ENCODE results near the gene SH2D1B.

DNA sequence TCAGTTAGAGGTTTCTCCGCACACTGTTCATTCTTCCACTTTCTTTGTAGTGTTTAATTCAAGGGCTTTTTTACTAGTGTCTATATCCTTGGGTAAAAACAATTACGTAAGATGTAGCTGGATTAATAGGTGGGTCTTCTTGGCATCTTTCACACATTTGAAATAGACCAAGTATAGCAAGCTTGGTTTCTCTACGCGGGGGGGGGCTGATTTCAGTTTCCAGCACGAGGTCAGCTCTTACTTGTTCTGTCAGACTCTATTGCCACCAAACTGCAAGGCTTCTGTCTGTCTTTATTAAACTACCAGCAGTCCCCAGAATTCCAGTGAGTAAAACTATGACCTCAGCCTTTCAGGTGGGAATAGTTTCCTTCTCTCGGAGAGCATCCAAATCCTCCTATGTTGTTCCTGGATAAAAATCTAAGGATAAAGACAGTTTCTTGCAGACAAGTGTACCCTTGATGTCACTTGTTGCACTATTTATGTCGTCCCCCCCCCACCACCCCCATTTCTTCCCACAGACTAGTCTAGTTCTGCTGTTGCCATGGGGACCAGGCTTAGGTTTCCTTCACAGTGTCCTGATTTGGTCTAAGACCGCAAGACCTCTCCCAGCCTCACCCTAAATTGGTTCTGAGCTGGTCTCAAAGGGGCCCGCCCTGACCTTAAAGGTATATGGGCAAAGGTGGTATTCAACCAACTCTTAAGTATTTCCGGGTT lies 52.3 kb downstream of the SH2D1B start:
- TF ChIP-seq, protein P1, sequence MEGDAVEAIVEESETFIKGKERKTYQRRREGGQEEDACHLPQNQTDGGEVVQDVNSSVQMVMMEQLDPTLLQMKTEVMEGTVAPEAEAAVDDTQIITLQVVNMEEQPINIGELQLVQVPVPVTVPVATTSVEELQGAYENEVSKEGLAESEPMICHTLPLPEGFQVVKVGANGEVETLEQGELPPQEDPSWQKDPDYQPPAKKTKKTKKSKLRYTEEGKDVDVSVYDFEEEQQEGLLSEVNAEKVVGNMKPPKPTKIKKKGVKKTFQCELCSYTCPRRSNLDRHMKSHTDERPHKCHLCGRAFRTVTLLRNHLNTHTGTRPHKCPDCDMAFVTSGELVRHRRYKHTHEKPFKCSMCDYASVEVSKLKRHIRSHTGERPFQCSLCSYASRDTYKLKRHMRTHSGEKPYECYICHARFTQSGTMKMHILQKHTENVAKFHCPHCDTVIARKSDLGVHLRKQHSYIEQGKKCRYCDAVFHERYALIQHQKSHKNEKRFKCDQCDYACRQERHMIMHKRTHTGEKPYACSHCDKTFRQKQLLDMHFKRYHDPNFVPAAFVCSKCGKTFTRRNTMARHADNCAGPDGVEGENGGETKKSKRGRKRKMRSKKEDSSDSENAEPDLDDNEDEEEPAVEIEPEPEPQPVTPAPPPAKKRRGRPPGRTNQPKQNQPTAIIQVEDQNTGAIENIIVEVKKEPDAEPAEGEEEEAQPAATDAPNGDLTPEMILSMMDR (IDR thresholded peaks at IDR 0.05) = no peak
- no peak for TF ChIP-seq ZFX (IDR thresholded peaks at IDR 0.05; ENCODE audit: borderline replicate concordance)
